HL-60/S4 (cell line): ENCODE results near the gene DNAI7.

Experiments
- in situ Hi-C: fragments of 300-500 bp; cut with MboI; formaldehyde crosslinking; loops from 2 replicates; pipeline ENCODE4 v1.14.3; 2022; ENCODE audit warnings: low sequenced_read_pairs

Gene DNAI7, protein sequence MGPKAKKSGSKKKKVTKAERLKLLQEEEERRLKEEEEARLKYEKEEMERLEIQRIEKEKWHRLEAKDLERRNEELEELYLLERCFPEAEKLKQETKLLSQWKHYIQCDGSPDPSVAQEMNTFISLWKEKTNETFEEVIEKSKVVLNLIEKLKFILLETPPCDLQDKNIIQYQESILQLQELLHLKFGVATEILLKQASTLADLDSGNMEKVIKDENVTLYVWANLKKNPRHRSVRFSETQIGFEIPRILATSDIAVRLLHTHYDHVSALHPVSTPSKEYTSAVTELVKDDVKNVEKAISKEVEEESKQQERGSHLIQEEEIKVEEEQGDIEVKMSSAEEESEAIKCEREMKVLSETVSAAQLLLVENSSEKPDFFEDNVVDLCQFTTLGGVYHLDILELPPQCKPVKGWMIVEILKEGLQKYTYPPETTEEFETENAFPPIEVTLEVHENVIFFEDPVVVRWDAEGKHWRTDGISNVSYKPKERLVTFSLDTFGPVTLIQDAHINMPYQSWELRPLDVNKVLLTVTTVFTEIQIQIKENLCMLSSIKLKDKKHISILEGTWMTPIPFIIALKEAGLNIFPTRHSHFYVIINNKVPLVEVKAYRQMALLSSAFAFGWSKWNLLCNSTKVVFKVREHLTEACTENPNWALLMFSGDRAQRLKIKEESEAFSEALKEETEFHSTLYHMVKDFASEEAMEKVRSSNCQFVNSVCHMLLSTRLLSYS

GRCh38 chr12:25195056-25195971 lies at the start of gene DNAI7, which contains the start of gene ETFRF1:
TSS of gene DNAI7 (minus strand) at chr12:25195160. CDS start at chr12:25195078, 82 bp downstream.
TSS of gene ETFRF1 (plus strand) at chr12:25195237. CDS start at chr12:25203957, 8,720 bp downstream.
- in situ Hi-C loops = no loop called here

- in situ Hi-C loops = no loop called here
These were observed 48.7 kb upstream of the DNAI7 start for GRCh38 chr12:25243680-25243990.

DNA sequence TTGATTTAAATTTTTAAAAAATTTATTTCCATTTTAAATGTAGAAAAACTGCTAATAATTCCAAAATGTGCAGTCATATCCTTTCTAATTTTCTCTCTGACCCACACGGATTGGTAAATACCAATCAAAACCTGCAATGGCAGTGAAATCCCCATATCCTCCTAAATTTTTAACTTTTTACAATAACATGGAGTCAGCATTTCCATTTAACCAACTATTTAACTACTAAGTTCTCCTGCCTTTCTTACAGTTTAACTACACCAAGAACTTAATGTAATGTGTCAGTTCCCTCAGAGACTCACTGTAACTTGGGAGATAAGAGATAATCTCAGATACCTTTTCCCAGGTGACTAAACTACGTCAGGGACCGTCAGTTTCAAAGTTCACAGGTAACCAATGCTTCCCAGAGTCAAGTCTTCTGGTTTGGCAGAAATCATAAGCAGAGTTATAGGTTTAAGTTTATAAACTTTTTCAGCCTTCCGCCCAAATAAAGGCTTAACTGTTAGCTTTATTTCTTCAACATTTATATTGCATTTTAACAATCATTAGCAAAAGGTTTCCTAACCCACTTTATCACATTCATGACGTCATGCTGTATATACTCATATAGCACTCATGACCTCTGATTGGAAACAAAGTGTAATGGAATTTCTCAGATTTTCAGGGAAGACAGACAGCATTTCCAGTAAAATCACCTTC lies 48.2 kb upstream of the DNAI7 start:
- in situ Hi-C loops = no loop called here

- in situ Hi-C loops = no loop called here
These were observed 46.4 kb upstream of the DNAI7 start for GRCh38 chr12:25241167-25242020.

GRCh38 chr12:25236626-25237025 lies 41.7 kb upstream of the DNAI7 start:
- in situ Hi-C loops = no loop called here

DNA sequence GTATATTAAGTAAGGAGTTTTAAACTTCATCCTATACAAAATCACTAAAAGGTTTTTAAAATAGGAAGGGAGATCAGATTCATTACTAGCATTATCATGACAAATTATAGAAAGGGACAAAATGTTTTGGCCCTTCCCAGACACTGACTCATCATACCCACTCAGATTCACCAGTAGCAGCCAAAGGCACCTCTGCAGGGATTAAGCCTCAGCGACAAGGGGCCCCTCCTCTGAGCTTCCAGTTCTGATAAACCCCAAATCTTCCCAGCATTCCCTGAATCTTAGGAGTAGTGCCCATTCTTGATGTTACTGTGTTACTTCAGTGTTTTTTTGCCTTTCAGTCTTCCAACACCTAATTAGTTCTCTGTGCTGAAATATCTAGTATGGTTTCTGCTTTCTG lies 41.2 kb upstream of the DNAI7 start:
- in situ Hi-C loops = no loop called here

DNA sequence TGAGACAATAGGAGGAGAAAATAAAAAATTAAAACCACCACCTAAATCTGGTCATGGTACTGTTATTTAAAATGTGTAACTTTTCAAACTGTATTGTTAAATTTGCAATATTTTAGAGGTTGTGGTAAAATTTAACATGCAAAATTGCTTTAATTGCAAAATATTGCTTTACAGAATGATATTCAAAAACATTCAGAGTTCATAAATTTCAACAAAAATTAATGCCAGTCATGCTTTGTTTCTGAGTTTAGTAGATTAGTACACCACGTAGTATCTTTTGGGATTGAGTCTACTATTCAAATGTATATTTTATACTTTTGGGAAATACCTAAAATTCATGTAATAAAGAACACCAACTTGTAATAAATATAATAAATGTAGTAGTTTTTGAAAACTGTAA lies 18.4 kb upstream of the DNAI7 start:
- in situ Hi-C loops = no loop called here

- in situ Hi-C loops = no loop called here
These were observed 13.6 kb upstream of the DNAI7 start for GRCh38 chr12:25208554-25208953.

DNA sequence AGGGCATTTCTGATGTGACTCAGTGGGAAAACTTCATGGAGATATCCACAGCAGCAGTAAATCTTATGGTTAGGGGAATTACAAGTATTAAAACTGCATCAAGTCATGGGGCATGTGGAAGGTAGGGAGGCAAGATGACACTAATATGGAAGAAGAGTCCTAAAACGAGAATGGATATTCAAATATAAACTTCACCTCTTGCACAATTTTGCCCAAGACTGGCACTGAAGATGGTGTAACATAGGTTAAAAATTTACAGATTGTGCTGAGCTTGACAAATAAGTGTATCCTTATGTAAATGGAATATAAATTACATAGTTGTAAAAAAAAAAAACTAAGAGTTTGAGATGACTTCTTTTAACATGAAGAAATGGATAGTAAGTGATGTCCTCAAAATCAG lies 12.9 kb upstream of the DNAI7 start:
- in situ Hi-C loops = no loop called here

GRCh38 chr12:25207411-25207810 lies 12.5 kb upstream of the DNAI7 start:
- in situ Hi-C loops = no loop called here

DNA sequence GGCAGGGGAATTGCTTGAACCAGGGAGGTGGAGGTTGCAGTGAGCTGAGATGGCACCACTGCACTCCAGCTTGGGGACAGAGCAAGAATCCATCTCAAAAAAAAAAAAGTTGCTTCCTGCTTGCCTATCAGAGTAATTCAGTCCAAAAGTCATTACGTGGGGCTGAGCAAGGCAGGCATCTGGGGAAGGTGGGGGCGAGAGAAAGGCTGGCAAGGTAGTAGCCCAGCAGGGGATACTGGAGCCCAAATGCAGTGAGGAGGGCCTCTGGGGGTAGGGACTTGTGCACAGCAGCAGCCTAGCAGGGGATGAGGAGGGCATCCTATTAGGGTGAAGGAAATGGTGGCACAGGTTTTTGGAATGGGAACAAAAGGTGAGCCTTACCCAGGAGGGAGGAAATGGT lies 7.2 kb upstream of the DNAI7 start:
- in situ Hi-C loops = no loop called here

GRCh38 chr12:25200703-25201102 lies 5.7 kb upstream of the DNAI7 start:
- in situ Hi-C loops = no loop called here

DNA sequence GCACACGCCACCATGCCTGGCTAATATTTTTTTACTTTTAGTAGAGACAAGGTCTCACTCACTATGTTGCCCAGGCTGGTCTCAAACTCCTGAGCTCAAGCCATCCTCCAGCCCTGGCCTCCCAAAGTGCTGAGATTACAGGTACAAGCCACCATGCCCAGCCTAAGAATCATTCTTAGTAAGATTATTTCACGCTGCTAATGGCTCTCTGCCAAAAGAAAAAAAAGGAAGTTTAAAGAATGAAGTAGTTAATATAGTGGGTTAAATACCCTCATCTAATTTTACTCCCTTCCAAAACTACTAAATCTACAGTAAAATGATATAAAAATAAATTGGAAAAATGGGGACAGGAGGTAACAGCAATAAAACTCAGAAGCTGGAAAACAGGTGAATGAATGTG lies 2.6 kb upstream of the DNAI7 start:
- in situ Hi-C loops = no loop called here

DNA sequence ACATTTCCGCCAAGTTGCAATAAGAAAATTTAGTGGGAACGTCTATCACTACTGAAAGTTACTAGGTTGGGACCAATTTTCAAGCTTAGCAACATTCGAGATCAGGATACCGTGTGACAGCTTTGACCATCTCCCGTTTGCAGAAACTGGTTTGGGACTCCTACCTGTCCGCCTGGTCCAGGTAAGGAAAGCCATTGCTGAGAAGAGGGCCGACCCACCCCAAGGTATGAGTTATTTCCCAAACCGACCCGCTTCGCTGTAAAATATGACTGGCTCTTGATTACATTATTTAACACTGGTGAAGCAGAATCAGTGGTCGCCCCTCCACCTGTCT lies 271 bp downstream of the DNAI7 start:
- in situ Hi-C loops = no loop called here

GRCh38 chr12:25194214-25194613 lies 746 bp downstream of the DNAI7 start:
- in situ Hi-C loops = no loop called here

- in situ Hi-C loops = no loop called here
These were observed 4.2 kb downstream of the DNAI7 start for GRCh38 chr12:25190793-25191192.

DNA sequence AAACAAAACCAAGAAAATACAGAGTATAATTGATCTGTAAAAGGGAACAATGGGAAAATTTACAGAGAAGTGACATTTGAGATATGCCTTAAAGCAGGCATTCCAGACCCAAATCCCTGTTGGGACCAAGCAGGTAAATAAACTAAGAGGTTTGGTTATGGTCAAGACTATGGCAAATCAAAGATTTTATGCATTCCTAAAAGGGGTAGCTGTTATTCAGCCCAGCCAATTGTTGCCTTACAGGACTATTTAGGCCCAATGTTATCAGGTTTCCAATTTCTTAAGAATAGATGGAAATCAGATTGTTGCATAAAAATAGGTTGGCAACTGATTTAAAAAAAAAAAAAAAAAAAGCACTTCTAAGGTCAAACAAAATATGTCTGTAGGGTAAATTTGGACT lies 5.3 kb downstream of the DNAI7 start:
- in situ Hi-C loops = no loop called here

DNA sequence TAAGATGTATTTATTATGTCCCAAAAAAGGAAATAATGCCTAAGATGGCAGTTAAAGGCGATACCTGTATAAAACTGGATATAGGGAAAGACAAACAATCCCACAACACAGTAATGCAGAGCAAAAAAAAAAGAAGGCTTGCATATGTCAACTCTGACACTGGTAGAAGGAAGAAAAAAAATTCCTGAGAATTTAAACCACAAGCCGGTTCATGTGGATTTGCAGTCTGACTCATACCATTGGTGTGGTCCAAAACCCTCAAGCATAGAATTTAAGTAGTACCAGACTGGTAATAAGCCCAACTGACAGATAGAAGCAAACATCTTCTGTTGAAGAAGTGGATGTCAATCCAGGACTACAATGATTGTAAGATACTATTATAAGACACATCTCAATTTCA lies 7.2 kb downstream of the DNAI7 start:
- in situ Hi-C loops = no loop called here

- in situ Hi-C loops = no loop called here
These were observed 8.1 kb downstream of the DNAI7 start for GRCh38 chr12:25186788-25187402.
